GM21825 (cell line): Measurements from ENCODE around the gene CNOT4.
"Not testable (repeated sequence)": the region's sequence is repeated elsewhere in the genome, so short reads cannot be mapped to it uniquely, and the experiment has no call there.

Experiments
- ATAC-seq: cut with Tn5 transposase; IDR thresholded peaks from one replicate; pipeline ENCODE4 v1.9.1; 2021; ENCODE audit warnings: mild to moderate bottlenecking, moderate library complexity; ENCODE audit not compliant: unreplicated experiment

The CNOT4 gene

GRCh38 chr7:135366843-135367508, 142.9 kb downstream of the CNOT4 start:
- no peak for ATAC-seq

- no peak for ATAC-seq
Observed at GRCh38 chr7:135365721-135366120, 144.2 kb downstream of the CNOT4 start.

DNA sequence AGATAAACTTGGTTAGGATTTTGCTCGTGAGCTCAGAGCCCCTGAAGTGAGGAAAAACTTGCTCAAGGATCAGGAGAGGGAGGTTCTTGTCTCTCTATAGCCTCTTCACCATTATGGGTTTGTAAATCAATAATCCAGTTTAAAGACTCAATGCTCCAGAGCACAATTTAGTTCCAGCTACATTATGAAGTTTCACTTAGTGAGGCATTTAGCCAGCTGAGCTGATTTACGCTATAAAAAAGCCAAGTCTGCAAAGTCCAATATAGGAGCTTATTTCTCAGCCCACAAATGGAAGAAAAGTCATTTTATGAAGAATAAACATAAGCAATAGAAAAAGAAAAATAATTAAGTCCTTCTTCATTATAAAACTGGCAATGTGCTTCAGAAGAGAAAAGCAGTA, 145.7 kb downstream of the CNOT4 start:
- ATAC-seq: no peak

- no peak for ATAC-seq
Observed at GRCh38 chr7:135362871-135363270, 147.0 kb downstream of the CNOT4 start.

GRCh38 chr7:135361788-135362187, 148.1 kb downstream of the CNOT4 start:
- ATAC-seq: no peak

GRCh38 chr7:135359615-135360014, 150.3 kb downstream of the CNOT4 start:
- ATAC-seq: no peak

DNA sequence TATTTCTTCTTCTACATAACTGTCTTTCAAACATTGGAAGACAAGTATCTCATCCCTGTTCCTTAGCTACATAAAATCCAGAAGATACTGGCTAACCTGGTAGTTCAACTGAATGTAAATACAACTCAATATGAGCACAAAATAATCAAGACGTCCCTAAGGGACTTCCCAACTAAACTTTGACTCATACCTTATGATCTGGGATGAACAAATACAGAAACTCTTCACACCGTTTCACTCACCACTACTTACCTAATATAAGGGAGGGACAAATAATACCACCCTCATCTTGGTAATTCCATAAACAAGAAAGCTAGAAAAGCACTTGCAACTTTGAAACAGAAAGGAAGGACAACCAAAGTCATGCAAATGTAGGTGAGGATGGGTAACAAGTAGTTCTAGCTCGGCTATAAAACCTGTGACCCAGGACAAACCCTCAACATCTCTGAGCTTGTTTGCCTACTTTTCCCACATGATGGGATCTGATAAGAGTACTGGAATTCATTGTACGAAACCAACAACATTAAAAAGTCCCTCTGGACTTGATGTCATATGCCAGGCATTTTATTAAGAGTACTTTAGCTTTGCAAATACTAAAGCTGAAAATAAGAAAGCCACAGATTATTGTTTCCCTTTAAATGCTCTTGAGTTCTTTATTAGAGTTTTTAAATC, 154.4 kb downstream of the CNOT4 start:
- ATAC-seq: no peak

DNA sequence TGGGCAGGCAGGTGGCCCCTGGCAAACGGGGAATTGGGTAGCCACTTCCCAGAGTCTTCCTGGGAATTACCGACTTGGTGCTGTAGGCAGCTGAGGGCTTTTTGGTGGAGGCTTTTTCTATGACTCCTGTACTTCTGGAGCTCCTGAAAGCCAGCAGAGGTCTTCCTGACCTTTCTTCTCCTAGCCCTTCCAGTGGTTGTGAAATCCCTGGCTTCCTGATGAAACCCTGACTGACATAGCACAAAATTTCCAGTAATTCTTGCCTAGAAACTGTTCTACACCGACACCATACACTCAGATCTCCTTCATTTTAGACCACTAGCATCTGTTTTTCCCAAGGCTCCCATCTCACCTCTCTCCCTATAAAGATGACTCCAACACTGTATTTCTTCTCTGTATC, 156.1 kb downstream of the CNOT4 start:
- no peak for ATAC-seq

DNA sequence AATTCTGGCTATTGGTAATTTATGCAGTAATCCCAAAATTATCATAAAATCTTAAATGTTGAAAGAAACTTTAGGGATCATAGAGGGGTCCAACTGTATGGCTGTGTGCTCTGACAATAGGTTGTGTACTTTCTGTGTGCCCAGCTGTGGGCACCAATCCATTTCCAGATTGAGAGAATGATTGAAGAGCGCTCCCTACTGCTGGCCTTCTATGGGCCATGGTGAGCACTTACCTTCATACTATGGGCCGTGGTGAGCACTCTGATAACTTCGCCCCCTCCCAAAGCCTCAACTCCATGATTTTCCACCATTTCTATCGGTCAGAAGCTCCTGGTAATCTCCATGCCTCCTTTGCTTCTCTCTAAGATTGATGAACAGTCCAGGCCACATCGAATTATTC, 157.6 kb downstream of the CNOT4 start:
- no peak for ATAC-seq

- ATAC-seq: not testable (repeated sequence)
Observed at GRCh38 chr7:135351070-135351469, 158.8 kb downstream of the CNOT4 start.

GRCh38 chr7:135349746-135350145, 160.2 kb downstream of the CNOT4 start:
- no peak for ATAC-seq

GRCh38 chr7:135348493-135348892, 161.4 kb downstream of the CNOT4 start:
- ATAC-seq: no peak

DNA sequence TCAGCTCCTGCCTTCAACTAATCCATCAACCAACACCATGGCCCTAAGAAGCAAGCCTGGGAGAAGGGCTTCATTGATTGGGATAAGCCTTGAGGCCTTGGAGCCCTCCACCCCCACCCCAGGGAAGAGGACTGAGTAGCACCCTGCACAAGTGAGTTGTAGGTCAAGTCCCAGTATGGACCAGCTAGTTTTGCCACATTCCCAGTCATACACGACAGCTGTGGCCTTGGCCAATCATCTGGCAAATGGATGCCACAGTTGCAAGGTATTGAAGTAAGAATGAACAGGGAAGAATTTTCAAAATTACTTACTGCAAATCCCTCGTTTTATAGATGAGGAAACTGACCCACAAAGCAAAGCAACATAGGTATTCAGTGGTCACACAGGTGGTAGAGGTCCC, 166.5 kb downstream of the CNOT4 start:
- no peak for ATAC-seq

GRCh38 chr7:135342887-135343286, 167.0 kb downstream of the CNOT4 start:
- no peak for ATAC-seq

GRCh38 chr7:135341049-135341448, 168.9 kb downstream of the CNOT4 start:
- ATAC-seq: no peak

DNA sequence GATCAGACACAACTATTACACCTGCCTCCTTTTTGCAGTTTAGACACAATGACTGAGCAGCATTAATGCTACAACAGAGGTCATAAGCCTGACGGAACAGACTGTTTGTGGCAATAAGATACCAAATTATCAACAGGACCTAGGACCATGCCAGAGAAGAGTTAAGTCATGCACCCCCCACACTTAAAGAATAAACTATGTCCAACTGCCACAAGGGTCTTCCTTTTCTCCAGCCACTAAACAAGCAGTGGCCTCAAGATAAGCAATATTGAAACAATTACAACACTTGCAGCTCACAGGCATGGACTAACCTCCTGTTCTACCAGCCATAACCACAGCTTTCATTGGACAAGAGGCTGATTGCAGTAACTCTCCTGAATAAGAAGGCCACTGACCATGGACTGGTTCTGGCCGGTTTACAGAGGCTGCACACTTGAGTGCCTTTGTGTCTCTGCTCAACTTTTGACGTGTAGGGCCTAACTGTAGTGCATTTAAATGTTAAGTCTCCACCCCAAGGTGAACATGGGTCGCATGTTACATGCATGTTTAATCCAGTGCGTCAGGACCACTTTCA, 171.8 kb downstream of the CNOT4 start:
- ATAC-seq: no peak

DNA sequence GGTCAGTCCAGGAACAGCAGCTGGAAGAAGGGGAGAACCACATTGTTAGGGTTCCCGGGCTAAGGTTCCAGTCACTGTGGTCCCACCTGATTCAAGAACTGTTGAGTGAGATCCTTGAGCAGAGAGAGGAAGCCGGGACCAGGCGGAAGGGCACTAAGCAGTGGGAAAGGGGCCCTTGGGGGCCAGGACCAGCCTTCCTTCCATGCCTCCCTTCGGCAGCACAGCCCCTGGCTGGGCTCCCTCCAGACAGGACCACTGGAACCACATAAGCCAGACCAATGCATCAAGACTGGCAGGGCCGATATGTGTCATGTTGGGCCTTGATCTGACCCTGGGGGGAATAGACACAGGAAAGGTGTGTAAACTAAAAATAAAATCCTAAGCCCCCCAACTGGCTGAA, 172.4 kb downstream of the CNOT4 start:
- ATAC-seq: no peak

DNA sequence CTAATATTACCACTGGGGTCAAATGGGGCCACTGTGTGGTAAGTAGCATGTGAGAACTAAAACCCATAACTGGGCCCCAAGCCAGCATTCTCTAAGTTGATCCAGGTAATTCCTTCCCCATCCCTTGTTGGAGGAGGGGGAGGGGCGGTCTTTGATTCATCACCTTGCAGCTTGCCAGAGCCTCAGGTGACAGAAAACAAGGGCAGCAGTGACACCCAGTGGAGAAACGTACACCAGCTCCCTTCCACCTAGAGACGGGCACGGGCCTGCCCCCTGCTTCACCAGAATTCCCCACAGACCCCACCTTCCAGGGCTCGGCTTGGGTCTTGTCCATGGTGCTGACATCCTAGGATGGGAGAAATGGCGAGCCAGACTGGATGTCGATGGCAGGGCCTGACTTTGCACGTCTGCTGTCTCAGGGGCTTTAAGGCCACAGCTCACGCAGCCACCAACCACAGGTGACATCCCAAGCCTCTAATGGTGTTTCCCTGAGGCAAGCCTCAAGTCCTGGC, 174.2 kb downstream of the CNOT4 start:
- peak; percentile 57 for ATAC-seq

DNA sequence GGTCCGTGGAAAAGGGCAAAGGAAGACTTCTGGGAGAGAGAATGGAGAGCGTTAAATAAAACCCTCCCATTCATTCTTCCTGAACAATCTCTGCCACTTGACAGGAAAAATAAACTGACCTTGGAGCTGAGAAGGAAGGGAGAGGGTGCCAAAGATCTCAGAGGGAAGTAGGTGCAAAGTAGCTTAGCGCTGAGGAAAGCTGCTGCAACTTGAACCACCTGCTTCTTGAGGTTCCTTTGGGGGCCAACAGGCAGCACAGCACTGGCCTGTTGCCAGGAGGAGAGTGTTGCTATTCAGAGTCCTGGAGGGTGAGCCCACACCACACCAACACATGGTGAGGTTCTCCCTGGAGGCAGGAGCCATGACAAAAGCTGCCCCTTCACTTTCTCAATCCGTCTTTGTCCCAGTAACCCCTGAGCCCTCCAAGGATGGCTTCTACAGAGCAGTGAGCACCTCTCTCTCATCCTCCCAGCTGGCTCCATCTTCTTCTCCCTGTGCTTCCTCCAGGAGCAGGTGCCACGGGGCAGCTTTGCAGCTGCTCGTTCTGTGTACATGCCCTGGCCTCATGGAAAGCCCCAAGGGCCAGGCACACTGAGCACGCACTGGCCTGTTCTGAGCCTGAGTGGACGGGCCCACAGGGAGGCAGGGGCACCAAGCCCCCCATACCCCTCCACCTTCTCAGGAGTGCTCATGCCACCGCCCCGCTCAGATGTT, 174.9 kb downstream of the CNOT4 start:
- no peak for ATAC-seq

GRCh38 chr7:135333946-135334345, 176.0 kb downstream of the CNOT4 start:
- ATAC-seq: no peak

- no peak for ATAC-seq
Observed at GRCh38 chr7:135333200-135333599, 176.7 kb downstream of the CNOT4 start.

DNA sequence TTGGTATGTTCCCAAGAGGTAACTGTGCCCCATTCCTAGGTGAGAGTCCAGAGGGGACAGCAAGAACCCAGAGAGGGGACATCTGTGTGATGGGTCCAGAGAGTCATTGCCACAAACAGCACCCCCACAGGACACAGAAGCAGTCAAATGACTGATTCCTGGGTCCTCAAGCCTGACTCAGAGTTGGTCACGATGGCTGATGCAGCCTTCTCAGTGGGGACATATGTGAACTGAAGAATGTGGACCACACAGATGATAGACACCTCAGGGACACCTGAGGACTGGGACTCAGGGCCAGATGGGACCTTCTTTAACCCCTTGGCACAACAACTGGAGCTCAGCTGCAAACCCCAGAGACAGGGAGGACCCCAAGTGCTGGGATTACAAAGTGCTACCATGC, 179.8 kb downstream of the CNOT4 start:
- no peak for ATAC-seq
